Right lung (tissue), 5 donors: ENCODE measurements around the gene KCNMA1. TPM values are rescaled to one million over a fixed set of nuclear protein-coding genes. Genes with fewer than 3 reads are reported as not detected.
A peak's percentile ranks its signal among the peaks of the same experiment; 100 is the strongest.
"Not testable (repeated sequence)": the region's sequence is repeated elsewhere in the genome, so short reads cannot be mapped to it uniquely, and the experiment has no call there.

Experiments used
- DNase-seq, 2 donors: peaks; one replicate each; pipeline ENCODE4 v3.0.0-alpha.2; 2013
- polyA plus RNA-seq, 5 donors: library from polyadenylated mRNA; unstranded; fragments of 120-200 nt; gene quantifications; one replicate each; pipeline versions ENCODE4 v1.2.1 to v1.2.3, GENCODE V29; 2013; ENCODE audit warnings: inconsistent platforms in 1 of 5, low replicate concordance in 1 of 5; ENCODE audit not compliant: insufficient read length in 5 of 5, insufficient read depth in 1 of 5

KCNMA1 gene
- polyA plus RNA-seq, 5 donors: 3.8 to 4.6 (median 4.2) TPM

GRCh38 chr10:77419056-77419455 lies 218.6 kb downstream of the KCNMA1 start:
- no peak for DNase-seq

GRCh38 chr10:77417806-77418640 lies 219.6 kb downstream of the KCNMA1 start:
- DNase-seq: no peak

DNA sequence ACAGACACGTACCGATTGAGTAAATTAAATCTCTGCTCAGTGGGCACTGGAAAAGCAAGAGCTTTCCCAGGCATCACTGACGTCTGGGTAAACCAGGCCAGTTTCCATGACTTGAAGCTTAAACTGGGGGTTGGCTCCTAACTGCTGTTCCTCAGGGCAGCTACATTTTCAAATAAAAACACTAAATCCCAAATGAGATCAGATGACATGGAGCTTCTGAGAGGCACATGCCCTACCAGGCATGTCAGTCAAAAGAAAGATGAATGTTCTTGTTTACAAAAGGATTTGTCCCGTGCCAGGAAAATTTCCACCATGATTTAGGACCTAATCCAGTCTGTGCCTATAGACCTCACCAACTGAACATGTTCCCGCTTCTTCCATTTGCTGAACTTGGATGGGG lies 220.2 kb downstream of the KCNMA1 start:
- no peak for DNase-seq

GRCh38 chr10:77416311-77417135 lies 221.1 kb downstream of the KCNMA1 start:
- no peak for DNase-seq

DNA sequence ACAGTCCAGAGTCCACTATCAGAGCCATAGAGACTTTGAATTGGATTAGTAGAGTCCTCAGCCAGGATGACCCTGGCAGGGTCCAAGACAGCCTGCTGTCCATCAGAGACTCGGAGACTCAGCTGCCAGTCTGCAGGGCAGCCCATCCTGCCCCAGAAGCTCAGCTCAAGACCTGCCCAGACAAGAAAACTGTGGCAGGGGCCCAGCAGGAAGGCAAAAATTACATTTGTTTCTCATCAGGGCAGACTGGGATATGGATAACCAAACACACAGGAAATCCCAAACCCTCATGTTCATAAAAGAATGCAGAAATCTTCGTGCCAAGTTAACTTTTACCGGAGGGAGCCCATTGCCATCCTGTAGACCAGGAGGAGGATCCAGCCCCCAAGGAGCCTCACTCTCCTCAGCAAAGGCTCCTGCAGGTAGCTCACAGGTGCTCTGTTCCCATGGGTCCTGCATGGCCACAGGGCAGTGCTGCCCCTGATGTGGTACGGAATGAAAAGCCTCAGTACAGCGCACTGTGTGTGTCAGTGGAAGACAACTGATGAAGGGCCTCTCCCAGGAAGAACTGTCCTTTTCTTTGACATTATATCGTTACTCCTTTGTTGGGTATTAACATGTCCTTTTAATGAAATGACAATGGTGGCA lies 222.2 kb downstream of the KCNMA1 start:
- DNase-seq: no peak

GRCh38 chr10:77413231-77413630 lies 224.4 kb downstream of the KCNMA1 start:
- DNase-seq: no peak

GRCh38 chr10:77412573-77413133 lies 225.0 kb downstream of the KCNMA1 start:
- not testable (repeated sequence) for DNase-seq

DNA sequence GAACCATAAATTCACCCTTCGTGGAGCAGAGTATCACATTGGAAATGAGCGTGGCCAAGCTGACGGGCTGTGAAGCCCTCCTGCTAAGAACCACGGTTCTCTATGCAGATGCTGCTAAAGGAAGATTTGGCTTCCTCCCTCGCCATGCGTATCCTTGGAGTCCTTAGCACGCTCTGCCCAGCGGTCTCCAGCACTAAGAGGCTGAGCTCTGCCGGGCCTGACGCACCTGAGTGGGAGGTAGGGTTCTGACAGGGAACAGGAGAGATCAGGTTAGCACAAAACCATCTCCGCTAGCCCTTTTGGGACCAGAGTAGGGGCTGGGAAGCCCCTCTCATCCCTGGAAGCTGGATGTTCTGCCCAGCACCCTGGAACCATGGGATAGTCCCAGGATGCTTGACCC lies 225.8 kb downstream of the KCNMA1 start:
- DNase-seq: no peak

- DNase-seq: no peak
Observed at GRCh38 chr10:77410523-77410922, 227.1 kb downstream of the KCNMA1 start.

DNA sequence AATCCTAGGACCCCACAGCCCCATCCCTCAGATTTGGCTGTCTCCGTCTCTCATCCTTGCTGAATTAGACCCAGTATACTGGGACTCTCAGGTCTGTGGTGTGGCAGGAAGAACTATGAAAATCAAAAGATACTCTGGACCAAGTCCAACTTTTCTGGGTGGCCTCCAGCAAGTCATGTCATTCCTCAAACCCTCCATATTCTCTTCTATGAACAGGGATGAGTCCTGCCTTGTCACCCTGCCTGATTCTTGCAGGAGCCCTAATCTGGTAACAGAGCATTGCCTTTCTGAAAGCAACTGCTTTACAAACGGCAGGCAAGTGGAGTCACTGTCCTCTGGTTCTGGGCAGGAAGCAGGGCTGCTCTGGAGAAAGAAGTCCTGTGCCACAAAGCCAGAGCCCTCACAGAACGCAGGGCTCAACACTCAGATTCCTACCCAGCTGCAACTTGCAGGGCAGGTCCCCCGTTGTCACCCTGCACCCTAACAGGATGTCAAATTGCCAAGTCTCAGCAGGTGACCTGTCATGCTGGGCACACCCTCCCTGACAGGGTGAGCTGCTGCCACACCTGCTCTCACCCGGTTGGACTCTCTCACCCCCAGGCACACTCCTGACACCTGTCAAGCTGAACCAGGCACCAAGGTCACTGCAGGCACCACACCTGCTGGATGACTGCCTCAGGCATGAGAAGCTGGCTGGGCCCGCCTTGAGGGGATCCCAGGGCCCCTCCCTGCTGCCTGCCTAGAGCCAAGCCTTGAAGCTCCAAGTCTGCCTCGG lies 227.7 kb downstream of the KCNMA1 start:
- peak in 1 of 2 donors; percentile 16 for DNase-seq

DNA sequence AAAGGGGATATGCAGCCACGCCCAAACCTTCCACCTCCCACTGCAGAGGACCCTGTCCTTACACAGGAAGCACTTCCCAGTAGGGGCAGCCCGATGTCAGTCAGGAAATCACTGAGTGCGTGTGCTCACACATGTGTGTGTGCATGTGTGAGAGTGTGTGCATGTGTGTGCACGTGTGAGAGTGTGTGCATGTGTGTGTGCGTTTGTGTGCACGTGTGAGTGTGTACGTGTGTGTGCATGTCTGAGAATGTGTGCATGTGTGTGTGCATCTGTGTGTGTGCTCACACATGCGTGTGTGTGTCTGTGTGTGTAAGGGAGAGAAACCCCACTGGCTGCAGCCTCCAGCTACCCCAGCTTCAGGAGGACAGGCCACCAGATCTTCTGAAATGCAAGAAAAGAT lies 229.3 kb downstream of the KCNMA1 start:
- no peak for DNase-seq

- no peak for DNase-seq
Observed at GRCh38 chr10:77406764-77407430, 230.7 kb downstream of the KCNMA1 start.

DNA sequence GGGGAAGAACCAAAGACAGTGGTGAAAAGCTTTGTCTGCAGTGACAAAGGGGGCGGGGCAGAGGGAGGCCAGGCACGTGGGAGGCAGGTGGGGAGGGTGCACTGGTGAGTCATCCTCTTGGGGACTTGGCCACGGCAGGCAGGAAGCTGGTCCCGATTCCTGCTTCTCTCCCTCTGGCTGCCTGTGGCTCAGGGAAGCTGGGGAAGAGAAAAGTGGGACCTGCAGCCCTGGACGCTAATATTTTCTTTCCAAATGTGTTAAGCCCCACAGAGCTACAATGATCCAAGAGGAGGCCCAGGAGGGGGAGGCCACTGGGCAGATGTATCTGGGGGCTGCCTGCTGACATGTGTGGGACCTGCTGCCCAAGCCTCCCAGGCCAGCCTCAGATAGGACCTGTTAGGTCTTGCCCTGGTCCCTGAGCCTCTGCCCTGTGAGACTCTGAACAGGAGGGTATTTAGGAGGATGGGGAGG lies 231.8 kb downstream of the KCNMA1 start:
- no peak for DNase-seq

DNA sequence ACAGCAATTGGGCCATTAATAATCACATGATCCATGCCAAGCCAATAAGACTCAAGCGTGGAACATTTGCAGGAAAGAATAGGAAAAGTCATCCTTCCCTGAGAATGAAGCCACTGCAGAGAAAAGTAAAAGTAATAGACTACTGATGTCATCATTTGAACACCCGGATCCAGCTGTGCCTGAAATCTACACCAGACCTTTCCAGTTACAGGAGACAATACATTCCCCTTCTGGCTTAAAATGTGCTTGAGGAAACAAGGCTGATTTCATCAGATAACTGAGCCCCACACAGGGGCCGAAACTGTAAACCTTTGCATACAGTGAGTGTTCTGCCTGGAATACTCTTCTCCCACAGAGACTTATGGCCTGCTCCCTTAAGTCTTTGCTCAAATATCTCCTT lies 232.8 kb downstream of the KCNMA1 start:
- no peak for DNase-seq

DNA sequence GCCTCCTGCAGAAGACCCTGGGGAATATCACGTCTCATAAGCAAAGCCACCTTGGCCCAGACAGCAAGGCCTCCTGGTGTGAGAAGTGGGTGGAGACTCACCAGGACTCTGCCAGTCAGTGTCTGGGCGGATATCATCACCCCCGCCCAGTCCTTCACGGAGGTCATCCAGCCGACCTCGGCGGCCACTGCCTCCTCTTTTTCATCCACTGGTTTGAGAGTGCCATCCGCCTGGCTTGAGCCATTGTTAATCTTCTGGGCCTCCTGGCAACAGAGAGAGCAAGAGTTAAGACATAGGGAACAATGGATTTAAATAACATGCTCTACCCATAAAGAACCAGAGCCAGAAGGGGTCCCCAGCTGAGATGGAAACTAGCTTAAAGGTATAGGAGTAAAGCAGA lies 233.8 kb downstream of the KCNMA1 start:
- DNase-seq: no peak

GRCh38 chr10:77401683-77402082 lies 235.9 kb downstream of the KCNMA1 start:
- peak; percentile 36 to 43 for DNase-seq

DNA sequence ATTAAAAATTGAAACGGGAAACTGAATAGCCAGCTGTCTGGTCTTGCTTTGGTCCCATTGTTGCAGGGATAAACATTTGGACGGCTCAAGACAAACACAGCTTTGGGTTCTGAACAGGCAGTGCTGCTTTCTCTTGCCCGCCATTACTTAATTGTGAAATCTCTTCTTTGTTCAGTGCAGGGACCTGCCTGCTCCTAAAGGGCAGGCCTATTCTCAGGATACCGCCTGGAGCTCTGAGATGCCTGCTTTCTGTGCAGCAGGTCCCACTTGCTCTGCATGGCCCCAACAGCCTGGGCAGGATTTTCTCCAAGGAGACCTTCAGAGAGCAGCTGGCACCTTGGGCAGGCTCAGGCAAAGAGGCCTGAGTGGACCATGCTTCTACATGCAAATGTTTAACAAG lies 237.6 kb downstream of the KCNMA1 start:
- DNase-seq: no peak

GRCh38 chr10:77398986-77399755 lies 238.4 kb downstream of the KCNMA1 start:
- DNase-seq: no peak

- no peak for DNase-seq
Observed at GRCh38 chr10:77398558-77398957, 239.1 kb downstream of the KCNMA1 start.

- no peak for DNase-seq
Observed at GRCh38 chr10:77397103-77397502, 240.5 kb downstream of the KCNMA1 start.
